H54 (cell line): ENCODE measurements around the gene ZNF440.
"Not testable (repeated sequence)": the region's sequence is repeated elsewhere in the genome, so short reads cannot be mapped to it uniquely, and the experiment has no call there.

Source experiments
- DNase-seq: peaks from one replicate; pipeline ENCODE4 v3.0.0; 2011; ENCODE audit warnings: low spot score, mixed read lengths; ENCODE audit not compliant: insufficient read length
- FAIRE-seq: peaks from 3 replicates; lab custom pipeline; 2011; peaks lifted over from hg19 to GRCh38; lab: Jason Lieb, UNC
- POLR2A ChIP-seq: IDR thresholded peaks from 2 replicates; pipeline ENCODE4 v1.6.1; 2011; ENCODE audit warnings: low read depth, mild to moderate bottlenecking, low read length

Gene ZNF440

GRCh38 chr19:11848594-11849469 lies 34.8 kb downstream of the ZNF440 start, which contains the start of gene ZNF439:
Gene ZNF439, plus strand, starts transcription at chr19:11848726. Its CDS starts 142 bp downstream, at chr19:11848868.
- peak; percentile 64 for FAIRE-seq
- TF ChIP-seq POLR2A = peak; percentile 82
- DNase-seq = peak; percentile 73

- not testable (repeated sequence) for DNase-seq, FAIRE-seq
Measured at GRCh38 chr19:11850289-11850688, 36.2 kb downstream of the ZNF440 start.

- no peak for TF ChIP-seq POLR2A
- no peak for FAIRE-seq
- DNase-seq = no peak
Measured at GRCh38 chr19:11853358-11853757, 39.3 kb downstream of the ZNF440 start.

GRCh38 chr19:11856596-11857250 lies 42.6 kb downstream of the ZNF440 start:
- no peak for TF ChIP-seq POLR2A
- FAIRE-seq (no peak), DNase-seq (no peak)

GRCh38 chr19:11860721-11861120 lies 46.6 kb downstream of the ZNF440 start:
- DNase-seq = no peak
- FAIRE-seq = no peak
- no peak for TF ChIP-seq POLR2A

GRCh38 chr19:11861301-11861700 lies 47.2 kb downstream of the ZNF440 start:
- no peak for FAIRE-seq
- no peak for TF ChIP-seq POLR2A

GRCh38 chr19:11867766-11868165 lies 53.7 kb downstream of the ZNF440 start:
- FAIRE-seq, DNase-seq: not testable (repeated sequence)

More at GRCh38 chr19:11861301-11861700, 47.2 kb downstream of the ZNF440 start:
- DNase-seq = no peak

GRCh38 chr19:11868188-11868587 lies 54.1 kb downstream of the ZNF440 start:
- DNase-seq = no peak
- TF ChIP-seq POLR2A = no peak
- no peak for FAIRE-seq

GRCh38 chr19:11872624-11873023 lies 58.6 kb downstream of the ZNF440 start:
- FAIRE-seq (no peak), DNase-seq (no peak)
- no peak for TF ChIP-seq POLR2A

GRCh38 chr19:11873762-11874161 lies 59.7 kb downstream of the ZNF440 start:
- no peak for FAIRE-seq
- no peak for TF ChIP-seq POLR2A
- DNase-seq = no peak

- FAIRE-seq, DNase-seq: not testable (repeated sequence)
Measured at GRCh38 chr19:11879687-11880266, 65.7 kb downstream of the ZNF440 start.

GRCh38 chr19:11880598-11880997 lies 66.5 kb downstream of the ZNF440 start:
- no peak for TF ChIP-seq POLR2A
- DNase-seq (no peak), FAIRE-seq (no peak)

GRCh38 chr19:11881151-11881800 lies 67.2 kb downstream of the ZNF440 start:
- no peak for FAIRE-seq
- no peak for TF ChIP-seq POLR2A
- DNase-seq = peak; percentile 40

GRCh38 chr19:11882606-11883005 lies 68.5 kb downstream of the ZNF440 start:
- FAIRE-seq (no peak), DNase-seq (no peak)
- TF ChIP-seq POLR2A = no peak
